IMR-90 (cell line): Measurements from ENCODE around the gene EIF4E1B. TPM values are rescaled to one million over a fixed set of nuclear protein-coding genes. Genes with fewer than 3 reads are reported as not detected.

Source experiments
- ATAC-seq: fragments of 200-7000 bp; cut with Tn5 transposase; 2 replicates; pipeline ENCODE4 v1.9.1; 2020; ENCODE audit warnings: low read depth, mild to moderate bottlenecking, moderate library complexity
- BruUV-seq: library from RNA; stranded (reverse); fragments of 400-500 nt; replicated peaks from 2 replicates; lab custom pipeline; 2021; lab: Mats Ljungman, UMichigan
- CTCF ChIA-PET: fragments of 300-600 bp; formaldehyde crosslinking; extraction: SDS; loops from one replicate; lab custom pipeline; 2021; ENCODE audit warnings: antibody characterized with exemption; lab: Yijun Ruan, JAX
- POLR2A ChIA-PET: fragments of 300-600 bp; sonication (Branson Sonifier 250); formaldehyde crosslinking; loops from one replicate; lab custom pipeline; 2022; ENCODE audit warnings: antibody characterized with exemption; ENCODE audit not compliant: unreplicated experiment; lab: Charles Lee
- DNase-seq: peaks from one replicate; pipeline ENCODE4 v3.0.0; 2013
- H2AFZ ChIP-seq: replicated peaks from 2 replicates; pipeline ENCODE3; 2013; ENCODE audit warnings: low read length, mild to moderate bottlenecking; ENCODE audit not compliant: poor library complexity
- H2AK5ac ChIP-seq: 2 replicates; pipeline ENCODE4 v1.6.1; 2013; ENCODE audit warnings: low read depth, low read length, inconsistent platforms
- H2AK9ac ChIP-seq: replicated peaks from 2 replicates; pipeline ENCODE3; 2013; ENCODE audit warnings: mild to moderate bottlenecking, low read depth, low read length, moderate library complexity; ENCODE audit not compliant: poor library complexity
- H2BK120ac ChIP-seq: 2 replicates; pipeline ENCODE4 v1.6.1; 2013; ENCODE audit warnings: low read depth, low read length, inconsistent platforms
- H2BK15ac ChIP-seq: 3 replicates; pipeline ENCODE4 v1.6.1; 2013; ENCODE audit warnings: low read depth, low read length, inconsistent platforms
- H2BK20ac ChIP-seq: 2 replicates; pipeline ENCODE4 v1.6.1; 2013; ENCODE audit warnings: low read depth, mild to moderate bottlenecking, inconsistent platforms, low read length, moderate library complexity
- H2BK5ac ChIP-seq: 2 replicates; pipeline ENCODE4 v1.6.1; 2013; ENCODE audit warnings: mild to moderate bottlenecking, low read depth, low read length, inconsistent platforms; ENCODE audit not compliant: poor library complexity, severe bottlenecking
- H3K14ac ChIP-seq: replicated peaks from 2 replicates; pipeline ENCODE4 v1.6.1; 2013; ENCODE audit warnings: low read depth, low read length, inconsistent platforms
- H3K18ac ChIP-seq: 2 replicates; pipeline ENCODE4 v1.6.1; 2013; ENCODE audit warnings: low read depth, low read length, control low read depth
- H3K23ac ChIP-seq: 2 replicates; pipeline ENCODE4 v1.6.1; 2013; ENCODE audit warnings: low read depth, low read length, inconsistent platforms
- H3K27ac ChIP-seq: 2 replicates; pipeline ENCODE4 v1.5.1; 2013; ENCODE audit warnings: mild to moderate bottlenecking, control low read depth, low read length; ENCODE audit not compliant: insufficient read depth
- H3K27me3 ChIP-seq: 2 replicates; pipeline ENCODE4 v1.6.1; 2013; ENCODE audit warnings: low read length; ENCODE audit not compliant: control insufficient read depth, insufficient read depth
- H3K36me3 ChIP-seq: 2 replicates; pipeline ENCODE4 v1.6.1; 2013; ENCODE audit warnings: low read length, mixed read lengths; ENCODE audit not compliant: control insufficient read depth, insufficient read depth
- H3K4ac ChIP-seq: 2 replicates; pipeline ENCODE4 v1.6.1; 2013; ENCODE audit warnings: low read depth, low read length, inconsistent platforms
- H3K4me1 ChIP-seq: 2 replicates; pipeline ENCODE4 v1.6.1; 2013; ENCODE audit warnings: low read length, mixed read lengths; ENCODE audit not compliant: control insufficient read depth, insufficient read depth
- H3K4me2 ChIP-seq: 2 replicates; pipeline ENCODE4 v1.6.1; 2013; ENCODE audit warnings: low read depth, mild to moderate bottlenecking, control low read depth, low read length, moderate library complexity
- H3K4me3 ChIP-seq: 2 replicates; pipeline ENCODE4 v1.5.1; 2013; ENCODE audit warnings: low read depth, mild to moderate bottlenecking, control low read depth, low read length, moderate library complexity; ENCODE audit not compliant: insufficient read depth
- H3K56ac ChIP-seq: 2 replicates; pipeline ENCODE4 v1.6.1; 2013; ENCODE audit warnings: low read length, inconsistent platforms; ENCODE audit not compliant: insufficient read depth; ENCODE audit errors: extremely low read depth
- H3K79me1 ChIP-seq, 2 experiments: 2 replicates each; pipeline ENCODE4 v1.6.1; 2013; ENCODE audit warnings: low read length in 2 of 2, inconsistent platforms in 1 of 2, low read depth in 1 of 2
- H3K9ac ChIP-seq: 2 replicates; pipeline ENCODE4 v1.6.1; 2013; ENCODE audit warnings: low read depth, low read length, control low read depth
- H3K9me1 ChIP-seq: 2 replicates; pipeline ENCODE4 v1.6.1; 2013; ENCODE audit warnings: low read length, inconsistent platforms; ENCODE audit not compliant: insufficient read depth
- H3K9me3 ChIP-seq: 2 replicates; pipeline ENCODE4 v1.6.1; 2013; ENCODE audit warnings: low read length; ENCODE audit not compliant: control insufficient read depth, insufficient read depth
- H4K20me1 ChIP-seq: 2 replicates; pipeline ENCODE4 v1.6.1; 2013; ENCODE audit warnings: low read length, inconsistent platforms; ENCODE audit not compliant: insufficient read depth
- H4K5ac ChIP-seq: 2 replicates; pipeline ENCODE4 v1.6.1; 2013; ENCODE audit warnings: mild to moderate bottlenecking, low read depth, low read length, control low read depth
- H4K8ac ChIP-seq, 2 experiments: 2 replicates each; pipeline ENCODE4 v1.6.1; 2013; ENCODE audit warnings: low read depth in 2 of 2, low read length in 2 of 2, control low read depth in 1 of 2, inconsistent platforms in 1 of 2
- H4K91ac ChIP-seq: 2 replicates; pipeline ENCODE4 v1.6.1; 2013; ENCODE audit warnings: low read depth, low read length, inconsistent platforms; ENCODE audit not compliant: insufficient read depth
- BHLHE40 ChIP-seq: fragments of 150-350 bp; IDR thresholded peaks from 2 replicates; pipeline ENCODE4 v1.6.1; 2016; ENCODE audit warnings: mild to moderate bottlenecking, low read depth, low read length
- CHD1 ChIP-seq: IDR thresholded peaks from 2 replicates; pipeline ENCODE4 v1.6.1; 2012; ENCODE audit warnings: low read depth, low read length, improper control_type of control experiment
- FOS ChIP-seq: fragments of 150-350 bp; IDR thresholded peaks from 2 replicates; pipeline ENCODE4 v1.6.1; 2016; ENCODE audit warnings: low read depth, low read length
- MAFK ChIP-seq: IDR thresholded peaks from 2 replicates; pipeline ENCODE4 v1.6.1; 2012; ENCODE audit warnings: low read depth, low read length, improper control_type of control experiment
- MAZ ChIP-seq: IDR thresholded peaks from 2 replicates; pipeline ENCODE4 v1.6.1; 2012; ENCODE audit warnings: low read depth, mild to moderate bottlenecking, low read length, improper control_type of control experiment, moderate library complexity, borderline replicate concordance
- MXI1 ChIP-seq: IDR thresholded peaks from 2 replicates; pipeline ENCODE4 v1.6.1; 2012; ENCODE audit warnings: low read depth, mild to moderate bottlenecking, low read length, moderate library complexity, borderline replicate concordance
- POLR2A ChIP-seq: IDR thresholded peaks from 2 replicates; pipeline ENCODE4 v1.6.1; 2012; ENCODE audit warnings: mild to moderate bottlenecking, low read depth, low read length
- RCOR1 ChIP-seq: IDR thresholded peaks from 2 replicates; pipeline ENCODE4 v1.6.1; 2012; ENCODE audit warnings: mild to moderate bottlenecking, low read length, improper control_type of control experiment; ENCODE audit not compliant: insufficient replicate concordance
- RFX5 ChIP-seq: IDR thresholded peaks from 2 replicates; pipeline ENCODE4 v1.8.0; 2012; ENCODE audit warnings: low read depth, mild to moderate bottlenecking, low read length, moderate library complexity
- SMC3 ChIP-seq: fragments of 150-350 bp; IDR thresholded peaks from 2 replicates; pipeline ENCODE4 v1.6.1; 2016; ENCODE audit warnings: low read depth, mild to moderate bottlenecking, antibody characterized with exemption, low read length, moderate library complexity
- WGBS, 2 experiments: methylation state at CpG; one replicate each; pipeline versions ENCODE4 v1.1.5 to v1.1.7; 2013; ENCODE audit warnings: missing lambda C conversion rate in 2 of 2; ENCODE audit not compliant: insufficient read length in 1 of 2; ENCODE audit errors: extremely low coverage in 2 of 2; 5-methylcytosine and 5-hydroxymethylcytosine counted together
- dilution Hi-C: fragments of 300-500 bp; cut with HindIII; formaldehyde crosslinking; loops from one replicate; pipeline ENCODE4 v1.14.3; 2018; ENCODE audit warnings: low sequenced_read_pairs; ENCODE audit not compliant: unreplicated experiment
- in situ Hi-C: fragments of 300-500 bp; cut with MboI; formaldehyde crosslinking; loops from 3 replicates; pipeline ENCODE4 v1.14.3; 2019; ENCODE audit warnings: low sequenced_read_pairs, inconsistent platforms, mixed read lengths
- intact Hi-C: fragments of 100-400 bp; cut with micrococcal nuclease; formaldehyde crosslinking; loops from 2 replicates; pipeline ENCODE4 v1.10.0; 2022
- polyA plus RNA-seq, 3 experiments: library from polyadenylated mRNA; depleted of rRNA; stranded (reverse); fragments of >200 nt; gene quantifications; 2 replicates each; pipeline ENCODE4 v1.2.3, GENCODE V29; 2012; ENCODE audit warnings: low replicate concordance in 1 of 3
- total RNA-seq: library from RNA; depleted of rRNA; stranded (reverse); fragments of >200 nt; gene quantifications from 2 replicates; pipeline ENCODE4 v1.2.3, GENCODE V29; 2012
- TF ChIP-seq, protein P1 (sequence below): fragments of 150-350 bp; IDR thresholded peaks from 2 replicates; pipeline ENCODE4 v1.6.1; 2017; ENCODE audit warnings: mild to moderate bottlenecking, antibody characterized with exemption, low read length, low read depth

EIF4E1B gene
- total and polyA plus RNA-seq, 2 of the 4 experiments (the other 2 are of a cell fraction) = not detected

DNA sequence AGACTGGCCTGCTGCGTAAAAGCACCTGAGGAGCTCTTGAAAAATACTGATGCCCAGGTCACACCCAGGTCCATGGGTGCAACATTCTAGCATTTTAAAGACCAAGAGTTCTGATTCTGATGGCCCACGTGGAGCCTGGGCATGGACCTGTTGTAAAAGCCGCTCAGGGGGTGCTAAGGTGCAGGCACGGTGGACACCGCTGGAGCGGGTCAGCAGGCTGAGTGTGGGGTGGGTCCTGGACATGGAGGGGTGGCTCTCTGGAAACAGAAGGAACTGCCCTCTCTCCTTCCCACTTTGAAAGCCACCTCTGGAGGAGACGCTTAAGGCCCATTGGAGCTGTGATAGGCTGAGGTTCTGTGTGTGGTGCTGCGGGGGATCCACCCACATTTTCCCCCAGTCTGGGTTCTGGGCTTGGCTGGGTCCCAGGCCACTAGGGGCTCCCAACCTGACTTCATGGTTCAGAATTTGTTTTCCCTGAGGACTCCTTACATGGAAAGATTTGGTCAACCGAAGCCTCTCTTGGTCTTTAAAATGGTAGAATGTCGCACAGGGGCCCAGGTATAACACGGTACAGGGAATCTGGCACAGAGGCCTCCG lies 37.1 kb upstream of the EIF4E1B start:
- Histone ChIP-seq H2BK20ac (no peak overlapping the region), H4K5ac (no peak overlapping the region), H2AK5ac (no peak overlapping the region), H3K9me1 (peaks cover 2% of the 10 kb centered on the region), H3K9ac (no peak overlapping the region), H3K4me1 (no peaks in the 10 kb centered on the region), H3K4ac (no peak overlapping the region), H3K18ac (no peak overlapping the region), H2AFZ (no peak overlapping the region), H3K4me3 (no peak overlapping the region), H3K4me2 (no peak overlapping the region), H3K14ac (no peak overlapping the region), H3K27me3 (no peaks in the 10 kb centered on the region), H3K9me3 (no peaks in the 10 kb centered on the region), H2BK5ac (no peak overlapping the region), H3K27ac (no peak overlapping the region), H3K23ac (no peak overlapping the region), H3K79me1 (no peaks in the 10 kb centered on the region), H3K56ac (no peak overlapping the region), H2BK15ac (no peak overlapping the region), H4K20me1 (no peaks in the 10 kb centered on the region), H4K91ac (no peak overlapping the region), H4K8ac (no peak overlapping the region), H2AK9ac (no peak overlapping the region), H3K36me3 (no peaks in the 10 kb centered on the region; the same call in 1 of the 2 replicates), H2BK120ac (no peak overlapping the region)
- dilution Hi-C loops (no loop called here), intact Hi-C loops (no loop called here), in situ Hi-C loops (no loop called here)
- ChIA-PET POLR2A (no interaction called here), CTCF (no interaction called here)
- ATAC-seq (no peak), DNase-seq (no peak)
- BruUV-seq = no TSS peak
- TF ChIP-seq RFX5 (no peak), MAFK (no peak), MAZ (no peak), MXI1 (no peak), BHLHE40 (no peak), SMC3 (no peak), RCOR1 (no peak), CHD1 (no peak), FOS (no peak), POLR2A (no peak)
- TF ChIP-seq, protein P1, sequence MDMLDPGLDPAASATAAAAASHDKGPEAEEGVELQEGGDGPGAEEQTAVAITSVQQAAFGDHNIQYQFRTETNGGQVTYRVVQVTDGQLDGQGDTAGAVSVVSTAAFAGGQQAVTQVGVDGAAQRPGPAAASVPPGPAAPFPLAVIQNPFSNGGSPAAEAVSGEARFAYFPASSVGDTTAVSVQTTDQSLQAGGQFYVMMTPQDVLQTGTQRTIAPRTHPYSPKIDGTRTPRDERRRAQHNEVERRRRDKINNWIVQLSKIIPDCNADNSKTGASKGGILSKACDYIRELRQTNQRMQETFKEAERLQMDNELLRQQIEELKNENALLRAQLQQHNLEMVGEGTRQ = no peak
- 98% methylated on average over 5 of the region's 12 CpGs; no CpG with 5 or more reads in 1 of the 2 experiments for WGBS, 2 experiments
